Peyer's patch (tissue), 4 donors: ENCODE data around the gene AAGAB.

Experiments
- POLR2A ChIP-seq, 2 donors: fragments of 450-650 bp; IDR thresholded peaks; one replicate each; pipeline ENCODE4 v1.5.1; 2017; ENCODE audit warnings: antibody characterized with exemption in 2 of 2, mild to moderate bottlenecking in 2 of 2, moderate library complexity in 2 of 2
- TF ChIP-seq, protein P1 (sequence below), 6 experiments: fragments of 450-650 bp in 4 of 6; fragments of 200-600 bp in 2 of 6; sonication (generic) in 1 of 6; IDR thresholded peaks; one replicate each; pipeline ENCODE4 v1.5.1; 2017 to 2019; ENCODE audit warnings: antibody characterized with exemption in 6 of 6, mild to moderate bottlenecking in 3 of 6, moderate library complexity in 1 of 6

DNA sequence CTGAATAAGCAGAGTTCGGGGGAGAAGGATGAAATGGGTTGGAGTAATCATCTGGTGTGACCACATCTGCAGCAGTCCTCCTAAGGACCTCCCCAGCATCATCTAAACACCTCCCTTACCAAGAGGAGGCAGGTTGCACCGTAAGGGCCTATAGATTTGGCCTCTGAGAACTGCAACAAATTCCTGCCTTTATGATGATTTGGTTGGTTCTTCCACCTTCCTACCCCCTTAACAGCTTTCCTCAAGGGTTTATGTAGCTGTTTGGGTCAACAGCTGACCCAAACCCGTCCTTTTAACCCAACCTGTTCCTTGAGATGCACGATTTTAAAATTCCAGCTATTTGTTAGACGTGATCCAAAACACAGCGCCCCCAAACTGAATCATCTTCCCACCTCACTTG is 58.2 kb downstream of the AAGAB start:
- TF ChIP-seq, protein P1, sequence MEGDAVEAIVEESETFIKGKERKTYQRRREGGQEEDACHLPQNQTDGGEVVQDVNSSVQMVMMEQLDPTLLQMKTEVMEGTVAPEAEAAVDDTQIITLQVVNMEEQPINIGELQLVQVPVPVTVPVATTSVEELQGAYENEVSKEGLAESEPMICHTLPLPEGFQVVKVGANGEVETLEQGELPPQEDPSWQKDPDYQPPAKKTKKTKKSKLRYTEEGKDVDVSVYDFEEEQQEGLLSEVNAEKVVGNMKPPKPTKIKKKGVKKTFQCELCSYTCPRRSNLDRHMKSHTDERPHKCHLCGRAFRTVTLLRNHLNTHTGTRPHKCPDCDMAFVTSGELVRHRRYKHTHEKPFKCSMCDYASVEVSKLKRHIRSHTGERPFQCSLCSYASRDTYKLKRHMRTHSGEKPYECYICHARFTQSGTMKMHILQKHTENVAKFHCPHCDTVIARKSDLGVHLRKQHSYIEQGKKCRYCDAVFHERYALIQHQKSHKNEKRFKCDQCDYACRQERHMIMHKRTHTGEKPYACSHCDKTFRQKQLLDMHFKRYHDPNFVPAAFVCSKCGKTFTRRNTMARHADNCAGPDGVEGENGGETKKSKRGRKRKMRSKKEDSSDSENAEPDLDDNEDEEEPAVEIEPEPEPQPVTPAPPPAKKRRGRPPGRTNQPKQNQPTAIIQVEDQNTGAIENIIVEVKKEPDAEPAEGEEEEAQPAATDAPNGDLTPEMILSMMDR (IDR thresholded peaks at IDR 0.05) = no peak
- TF ChIP-seq POLR2A (IDR thresholded peaks at IDR 0.05) = no peak
